Liver (tissue), 9 donors: ENCODE results near the gene ANKFN1. TPM values are rescaled to one million over a fixed set of nuclear protein-coding genes. Genes with fewer than 3 reads are reported as not detected.

Experiments used
- DNase-seq: peaks from one replicate; pipeline ENCODE4 v3.0.0-alpha.2; 2017; ENCODE audit warnings: low spot score
- H3K27ac ChIP-seq, 2 donors: one replicate each; pipeline ENCODE4 v1.7.0; 2013; ENCODE audit warnings: inconsistent platforms in 2 of 2, low read length in 2 of 2, control low read depth in 1 of 2, low read depth in 1 of 2, mild to moderate bottlenecking in 1 of 2
- H3K27me3 ChIP-seq, 4 donors: one replicate each; pipeline versions ENCODE4 v1.6.1 to v1.7.0; 2013; ENCODE audit warnings: low read length in 3 of 4, inconsistent platforms in 1 of 4, mild to moderate bottlenecking in 1 of 4, moderate library complexity in 1 of 4; ENCODE audit not compliant: control insufficient read depth in 4 of 4, insufficient read depth in 4 of 4
- H3K36me3 ChIP-seq, 4 donors: one replicate each; pipeline versions ENCODE4 v1.6.1 to v1.7.0; 2013; ENCODE audit warnings: low read length in 3 of 4, mild to moderate bottlenecking in 3 of 4, low read depth in 1 of 4, moderate library complexity in 1 of 4; ENCODE audit not compliant: control insufficient read depth in 4 of 4, insufficient read depth in 3 of 4
- H3K4me1 ChIP-seq, 4 donors: one replicate each; pipeline versions ENCODE4 v1.6.1 to v1.7.0; 2013; ENCODE audit warnings: low read length in 3 of 4, mild to moderate bottlenecking in 3 of 4, moderate library complexity in 1 of 4; ENCODE audit not compliant: control insufficient read depth in 4 of 4, insufficient read depth in 4 of 4
- H3K4me3 ChIP-seq, 3 donors: one replicate each; pipeline versions ENCODE4 v1.6.1 to v1.7.0; 2013; ENCODE audit warnings: low read length in 3 of 3, control low read depth in 1 of 3, low read depth in 1 of 3, mild to moderate bottlenecking in 1 of 3
- H3K9ac ChIP-seq, 2 donors: one replicate each; pipeline ENCODE4 v1.7.0; 2013; ENCODE audit warnings: low read length in 2 of 2, mild to moderate bottlenecking in 2 of 2, moderate library complexity in 2 of 2, control low read depth in 1 of 2, low read depth in 1 of 2
- H3K9me3 ChIP-seq, 4 donors: one replicate each; pipeline versions ENCODE4 v1.6.1 to v1.7.0; 2013; ENCODE audit warnings: low read length in 3 of 4; ENCODE audit not compliant: control insufficient read depth in 4 of 4
- EGR1 ChIP-seq, 2 donors: IDR thresholded peaks; 2 replicates each; pipeline ENCODE4 v1.6.1; 2016 to 2018; ENCODE audit warnings: antibody characterized with exemption in 2 of 2, low read depth in 2 of 2
- FOXA1 ChIP-seq: IDR thresholded peaks from 2 replicates; pipeline ENCODE4 v1.6.1; 2016; ENCODE audit warnings: antibody characterized with exemption
- FOXA2 ChIP-seq: IDR thresholded peaks from 2 replicates; pipeline ENCODE4 v1.6.1; 2016; ENCODE audit warnings: antibody characterized with exemption
- GABPA ChIP-seq, 2 donors: IDR thresholded peaks in 1 of 2; conservative IDR thresholded peaks in 1 of 2; 2 replicates each; pipeline ENCODE4 v1.6.1; 2016; ENCODE audit warnings: antibody characterized with exemption in 2 of 2, mild to moderate bottlenecking in 1 of 2, moderate library complexity in 1 of 2
- HNF4A ChIP-seq, 2 donors: conservative IDR thresholded peaks; 2 replicates each; pipeline ENCODE4 v1.6.1; 2016; ENCODE audit warnings: antibody characterized with exemption in 2 of 2, mild to moderate bottlenecking in 2 of 2
- HNF4G ChIP-seq: IDR thresholded peaks from 2 replicates; pipeline ENCODE4 v1.6.1; 2016; ENCODE audit warnings: antibody characterized with exemption
- JUND ChIP-seq, 2 donors: IDR thresholded peaks; 2 replicates each; pipeline ENCODE4 v1.6.1; 2016; ENCODE audit warnings: antibody characterized with exemption in 2 of 2
- NR2F2 ChIP-seq: IDR thresholded peaks from 2 replicates; pipeline ENCODE4 v1.6.1; 2016; ENCODE audit warnings: antibody characterized with exemption
- RAD21 ChIP-seq, 2 donors: IDR thresholded peaks; 2 replicates each; pipeline ENCODE4 v1.6.1; 2016; ENCODE audit warnings: antibody characterized with exemption in 2 of 2, mild to moderate bottlenecking in 2 of 2
- RXRA ChIP-seq, 2 donors: IDR thresholded peaks; 2 replicates each; pipeline ENCODE4 v1.6.1; 2017 to 2018; ENCODE audit warnings: antibody characterized with exemption in 2 of 2, mild to moderate bottlenecking in 1 of 2
- SP1 ChIP-seq: IDR thresholded peaks from 2 replicates; pipeline ENCODE4 v1.6.1; 2018; ENCODE audit warnings: antibody characterized with exemption, mild to moderate bottlenecking
- YY1 ChIP-seq: IDR thresholded peaks from 2 replicates; pipeline ENCODE4 v1.6.1; 2016; ENCODE audit warnings: antibody characterized with exemption, mild to moderate bottlenecking
- WGBS: extraction: QIAGEN DNeasy Blood & Tissue Kit; methylation state at CpG from one replicate; pipeline ENCODE4 v1.1.7; 2013; 5-methylcytosine and 5-hydroxymethylcytosine counted together
- polyA plus RNA-seq, 2 donors: library from polyadenylated mRNA; stranded (reverse) in 1 of 2; unstranded in 1 of 2; fragments of 200-250 nt in 1 of 2; fragments of >200 nt in 1 of 2; fragmentation: Nextera tagmentation in 1 of 2; extraction: Ambion mirVana in 1 of 2; gene quantifications; one replicate each; pipeline versions ENCODE4 v1.2.1 to v1.2.3, GENCODE V29; 2013 to 2015
- total RNA-seq, 2 donors: library from RNA; depleted of rRNA; stranded (reverse); fragments of >200 nt; gene quantifications; one replicate each; pipeline ENCODE4 v1.2.3, GENCODE V29; 2014
- TF ChIP-seq, protein P1 (sequence below): IDR thresholded peaks from 2 replicates; pipeline ENCODE4 v1.6.1; 2016; ENCODE audit warnings: antibody characterized with exemption
- TF ChIP-seq, protein P2 (sequence below): IDR thresholded peaks from 2 replicates; pipeline ENCODE4 v1.6.1; 2016; ENCODE audit warnings: antibody characterized with exemption
- TF ChIP-seq, protein P3 (sequence below): fragments of 150-350 bp; IDR thresholded peaks from 2 replicates; pipeline ENCODE4 v1.5.1; 2017; ENCODE audit warnings: improper control_type of control experiment, low read depth, low read length; ENCODE audit not compliant: missing input control
- TF ChIP-seq, protein P4 (sequence below): IDR thresholded peaks from 2 replicates; pipeline ENCODE4 v1.6.1; 2016; ENCODE audit warnings: antibody characterized with exemption
- TF ChIP-seq, protein P5 (sequence below): IDR thresholded peaks from 2 replicates; pipeline ENCODE4 v1.6.1; 2016; ENCODE audit warnings: antibody characterized with exemption, mild to moderate bottlenecking
- donor health status: healthy.
- donor health status: healthy.
- donor health status: healthy.
- donor health status: healthy.
- donor health status: healthy.

ANKFN1 gene
- total and polyA plus RNA-seq, 4 donors = not detected

DNA sequence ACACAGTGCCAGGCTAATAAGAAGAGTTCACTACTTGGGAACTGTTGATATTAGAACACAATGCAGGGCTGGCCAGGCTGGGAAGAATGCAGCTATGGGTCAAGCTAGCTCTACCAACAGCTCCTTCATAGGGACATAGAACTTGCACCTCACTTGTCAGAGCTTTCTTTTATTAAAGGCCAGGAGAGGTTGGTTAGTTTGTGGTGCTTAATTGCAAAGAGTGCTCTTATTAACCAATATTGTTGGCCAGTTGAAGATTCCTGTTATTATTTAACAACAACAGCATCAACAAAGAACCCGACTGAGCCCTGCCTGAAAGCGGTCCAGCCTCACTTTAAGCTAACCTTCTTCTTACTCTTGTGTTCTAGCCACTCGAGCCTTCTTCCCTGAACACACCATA, 43.4 kb upstream of the ANKFN1 start:
- Histone ChIP-seq H3K4me3 (no peak overlapping the region), H3K36me3 (no peaks in the 10 kb centered on the region), H3K27me3 (no peaks in the 10 kb centered on the region), H3K4me1 (peaks cover 3 to 11% (median 8%) of the 10 kb centered on the region in 4 donors), H3K27ac (no peak overlapping the region), H3K9ac (no peak overlapping the region), H3K9me3 (no peaks in the 10 kb centered on the region)
- DNase-seq = no peak
- TF ChIP-seq HNF4A (conservative IDR thresholded peaks at IDR 0.05) = no peak
- TF ChIP-seq FOXA2 = no peak
- TF ChIP-seq, protein P1, sequence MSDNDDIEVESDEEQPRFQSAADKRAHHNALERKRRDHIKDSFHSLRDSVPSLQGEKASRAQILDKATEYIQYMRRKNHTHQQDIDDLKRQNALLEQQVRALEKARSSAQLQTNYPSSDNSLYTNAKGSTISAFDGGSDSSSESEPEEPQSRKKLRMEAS = no peak
- TF ChIP-seq, protein P2, sequence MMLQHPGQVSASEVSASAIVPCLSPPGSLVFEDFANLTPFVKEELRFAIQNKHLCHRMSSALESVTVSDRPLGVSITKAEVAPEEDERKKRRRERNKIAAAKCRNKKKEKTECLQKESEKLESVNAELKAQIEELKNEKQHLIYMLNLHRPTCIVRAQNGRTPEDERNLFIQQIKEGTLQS = no peak
- TF ChIP-seq EGR1 (IDR thresholded peaks at IDR 0.05; ENCODE audit: low read depth in 2 of 2) = no peak
- TF ChIP-seq RXRA (IDR thresholded peaks at IDR 0.05) = no peak
- TF ChIP-seq YY1 = no peak
- no peak for TF ChIP-seq JUND (IDR thresholded peaks at IDR 0.05)
- TF ChIP-seq, protein P3, sequence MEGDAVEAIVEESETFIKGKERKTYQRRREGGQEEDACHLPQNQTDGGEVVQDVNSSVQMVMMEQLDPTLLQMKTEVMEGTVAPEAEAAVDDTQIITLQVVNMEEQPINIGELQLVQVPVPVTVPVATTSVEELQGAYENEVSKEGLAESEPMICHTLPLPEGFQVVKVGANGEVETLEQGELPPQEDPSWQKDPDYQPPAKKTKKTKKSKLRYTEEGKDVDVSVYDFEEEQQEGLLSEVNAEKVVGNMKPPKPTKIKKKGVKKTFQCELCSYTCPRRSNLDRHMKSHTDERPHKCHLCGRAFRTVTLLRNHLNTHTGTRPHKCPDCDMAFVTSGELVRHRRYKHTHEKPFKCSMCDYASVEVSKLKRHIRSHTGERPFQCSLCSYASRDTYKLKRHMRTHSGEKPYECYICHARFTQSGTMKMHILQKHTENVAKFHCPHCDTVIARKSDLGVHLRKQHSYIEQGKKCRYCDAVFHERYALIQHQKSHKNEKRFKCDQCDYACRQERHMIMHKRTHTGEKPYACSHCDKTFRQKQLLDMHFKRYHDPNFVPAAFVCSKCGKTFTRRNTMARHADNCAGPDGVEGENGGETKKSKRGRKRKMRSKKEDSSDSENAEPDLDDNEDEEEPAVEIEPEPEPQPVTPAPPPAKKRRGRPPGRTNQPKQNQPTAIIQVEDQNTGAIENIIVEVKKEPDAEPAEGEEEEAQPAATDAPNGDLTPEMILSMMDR = no peak
- TF ChIP-seq, protein P4, sequence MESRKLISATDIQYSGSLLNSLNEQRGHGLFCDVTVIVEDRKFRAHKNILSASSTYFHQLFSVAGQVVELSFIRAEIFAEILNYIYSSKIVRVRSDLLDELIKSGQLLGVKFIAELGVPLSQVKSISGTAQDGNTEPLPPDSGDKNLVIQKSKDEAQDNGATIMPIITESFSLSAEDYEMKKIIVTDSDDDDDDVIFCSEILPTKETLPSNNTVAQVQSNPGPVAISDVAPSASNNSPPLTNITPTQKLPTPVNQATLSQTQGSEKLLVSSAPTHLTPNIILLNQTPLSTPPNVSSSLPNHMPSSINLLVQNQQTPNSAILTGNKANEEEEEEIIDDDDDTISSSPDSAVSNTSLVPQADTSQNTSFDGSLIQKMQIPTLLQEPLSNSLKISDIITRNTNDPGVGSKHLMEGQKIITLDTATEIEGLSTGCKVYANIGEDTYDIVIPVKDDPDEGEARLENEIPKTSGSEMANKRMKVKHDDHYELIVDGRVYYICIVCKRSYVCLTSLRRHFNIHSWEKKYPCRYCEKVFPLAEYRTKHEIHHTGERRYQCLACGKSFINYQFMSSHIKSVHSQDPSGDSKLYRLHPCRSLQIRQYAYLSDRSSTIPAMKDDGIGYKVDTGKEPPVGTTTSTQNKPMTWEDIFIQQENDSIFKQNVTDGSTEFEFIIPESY = no peak
- no peak for TF ChIP-seq GABPA (IDR thresholded peaks at IDR 0.05 in 1 of 2, conservative IDR thresholded peaks at IDR 0.05 in 1 of 2)
- TF ChIP-seq RAD21 (IDR thresholded peaks at IDR 0.05) = no peak
- TF ChIP-seq, protein P5, sequence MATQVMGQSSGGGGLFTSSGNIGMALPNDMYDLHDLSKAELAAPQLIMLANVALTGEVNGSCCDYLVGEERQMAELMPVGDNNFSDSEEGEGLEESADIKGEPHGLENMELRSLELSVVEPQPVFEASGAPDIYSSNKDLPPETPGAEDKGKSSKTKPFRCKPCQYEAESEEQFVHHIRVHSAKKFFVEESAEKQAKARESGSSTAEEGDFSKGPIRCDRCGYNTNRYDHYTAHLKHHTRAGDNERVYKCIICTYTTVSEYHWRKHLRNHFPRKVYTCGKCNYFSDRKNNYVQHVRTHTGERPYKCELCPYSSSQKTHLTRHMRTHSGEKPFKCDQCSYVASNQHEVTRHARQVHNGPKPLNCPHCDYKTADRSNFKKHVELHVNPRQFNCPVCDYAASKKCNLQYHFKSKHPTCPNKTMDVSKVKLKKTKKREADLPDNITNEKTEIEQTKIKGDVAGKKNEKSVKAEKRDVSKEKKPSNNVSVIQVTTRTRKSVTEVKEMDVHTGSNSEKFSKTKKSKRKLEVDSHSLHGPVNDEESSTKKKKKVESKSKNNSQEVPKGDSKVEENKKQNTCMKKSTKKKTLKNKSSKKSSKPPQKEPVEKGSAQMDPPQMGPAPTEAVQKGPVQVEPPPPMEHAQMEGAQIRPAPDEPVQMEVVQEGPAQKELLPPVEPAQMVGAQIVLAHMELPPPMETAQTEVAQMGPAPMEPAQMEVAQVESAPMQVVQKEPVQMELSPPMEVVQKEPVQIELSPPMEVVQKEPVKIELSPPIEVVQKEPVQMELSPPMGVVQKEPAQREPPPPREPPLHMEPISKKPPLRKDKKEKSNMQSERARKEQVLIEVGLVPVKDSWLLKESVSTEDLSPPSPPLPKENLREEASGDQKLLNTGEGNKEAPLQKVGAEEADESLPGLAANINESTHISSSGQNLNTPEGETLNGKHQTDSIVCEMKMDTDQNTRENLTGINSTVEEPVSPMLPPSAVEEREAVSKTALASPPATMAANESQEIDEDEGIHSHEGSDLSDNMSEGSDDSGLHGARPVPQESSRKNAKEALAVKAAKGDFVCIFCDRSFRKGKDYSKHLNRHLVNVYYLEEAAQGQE = no peak
- TF ChIP-seq NR2F2 = no peak
- TF ChIP-seq FOXA1 = no peak
- no peak for TF ChIP-seq HNF4G
- TF ChIP-seq SP1 = no peak
- WGBS = 82% methylated on average over 3 of the region's 3 CpGs
